GM12891 (cell line): ENCODE data around the gene ARRB2. TPM values are rescaled to one million over a fixed set of nuclear protein-coding genes. Genes with fewer than 3 reads are reported as not detected.

Source experiments
- DNase-seq: peaks from one replicate; pipeline ENCODE4 v3.0.0; 2011; ENCODE audit warnings: low spot score; ENCODE audit not compliant: insufficient read length
- FAIRE-seq: peaks from 2 replicates; lab custom pipeline; 2011; peaks lifted over from hg19 to GRCh38; lab: Jason Lieb, UNC
- PAX5 ChIP-seq: IDR thresholded peaks from 2 replicates; pipeline ENCODE4 v1.6.1; 2011; ENCODE audit warnings: low read length, moderate library complexity, mild to moderate bottlenecking; ENCODE audit not compliant: insufficient read depth, severe bottlenecking
- POLR2A ChIP-seq: IDR thresholded peaks from 2 replicates; pipeline ENCODE4 v1.6.1; 2011; ENCODE audit warnings: low read depth, low read length, control low read depth
- POLR2AphosphoS5 ChIP-seq: IDR thresholded peaks from 2 replicates; pipeline ENCODE4 v1.6.1; 2011; ENCODE audit warnings: low read depth, low read length, control low read depth
- POU2F2 ChIP-seq: IDR thresholded peaks from 2 replicates; pipeline ENCODE4 v1.6.1; 2011; ENCODE audit warnings: low read depth, mild to moderate bottlenecking, control low read depth, low read length, moderate library complexity
- SPI1 ChIP-seq: IDR thresholded peaks from 2 replicates; pipeline ENCODE4 v1.6.1; 2011; ENCODE audit warnings: low read depth, low read length, control low read depth
- TAF1 ChIP-seq: IDR thresholded peaks from 2 replicates; pipeline ENCODE4 v1.6.1; 2011; ENCODE audit warnings: low read depth, low read length, control low read depth
- polyA plus RNA-seq: library from polyadenylated mRNA; unstranded; fragments of >200 nt; gene quantifications from one replicate; pipeline ENCODE4 v1.2.1, GENCODE V29; 2012; ENCODE audit warnings: low read depth, missing spikeins, inconsistent platforms; ENCODE audit not compliant: missing spikeins

The ARRB2 gene
- polyA plus RNA-seq: 39.3 TPM

GRCh38 chr17:4709794-4710692, at the start of gene ARRB2:
TSS of gene ARRB2 (plus strand) at chr17:4710632. CDS start at chr17:4710722, 90 bp downstream.
- DNase-seq (peak; percentile 96), FAIRE-seq (peak; percentile 98)
- peak; percentile 30; the same call in 1 of the 2 replicates for TF ChIP-seq SPI1
- TF ChIP-seq POU2F2: 0 out of 2 replicates have a peak, but pooled peaks have one; percentile 45
- peak; percentile 17 for TF ChIP-seq PAX5
- no peak for TF ChIP-seq TAF1
- 0 out of 2 replicates have a peak, but pooled peaks have one; percentile 35 for TF ChIP-seq POLR2A
- no peak for TF ChIP-seq POLR2AphosphoS5

DNA sequence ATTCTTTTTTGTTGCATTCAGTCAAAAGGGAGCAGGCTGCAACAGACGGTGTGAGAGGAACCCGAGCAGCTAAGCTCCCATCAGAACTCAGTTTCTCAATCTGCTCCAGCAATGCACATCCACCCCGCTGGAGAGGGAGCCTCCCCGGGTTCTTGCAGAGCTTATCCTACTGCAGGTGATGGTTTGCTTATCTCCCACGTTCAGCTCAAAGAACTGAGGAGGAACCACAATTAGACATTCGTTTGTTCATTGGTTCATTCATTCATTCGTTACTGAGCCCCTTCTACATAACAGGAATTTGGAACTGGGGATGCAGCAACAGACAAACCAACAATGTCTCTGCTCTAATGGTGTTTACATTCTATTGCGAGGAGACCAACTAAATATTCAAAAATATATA, 46.7 kb upstream of the ARRB2 start:
- TF ChIP-seq PAX5: no peak
- no peak for TF ChIP-seq POLR2AphosphoS5
- TF ChIP-seq SPI1: no peak
- TF ChIP-seq TAF1: no peak
- TF ChIP-seq POLR2A: no peak
- TF ChIP-seq POU2F2: no peak
- FAIRE-seq (no peak), DNase-seq (no peak)

- no peak for TF ChIP-seq SPI1
- no peak for TF ChIP-seq POU2F2
- no peak for TF ChIP-seq PAX5
- TF ChIP-seq TAF1: no peak
- no peak for TF ChIP-seq POLR2A
- DNase-seq (no peak), FAIRE-seq (no peak)
Observed at GRCh38 chr17:4664230-4664629, 46.2 kb upstream of the ARRB2 start.

- TF ChIP-seq POLR2AphosphoS5 (no peak), TAF1 (no peak), SPI1 (no peak), PAX5 (no peak)
- FAIRE-seq: no peak
- no peak for DNase-seq
Observed at GRCh38 chr17:4665027-4665426, 45.4 kb upstream of the ARRB2 start.

GRCh38 chr17:4666296-4666695, 44.1 kb upstream of the ARRB2 start:
- FAIRE-seq (no peak), DNase-seq (no peak)
- no peak for TF ChIP-seq PAX5
- no peak for TF ChIP-seq POU2F2
- TF ChIP-seq POLR2A: no peak
- TF ChIP-seq TAF1: no peak
- TF ChIP-seq SPI1: no peak

- FAIRE-seq (no peak), DNase-seq (no peak)
- no peak for TF ChIP-seq PAX5
- TF ChIP-seq POU2F2: no peak
- no peak for TF ChIP-seq SPI1
- no peak for TF ChIP-seq POLR2A
- no peak for TF ChIP-seq POLR2AphosphoS5
- no peak for TF ChIP-seq TAF1
Observed at GRCh38 chr17:4667166-4667565, 43.3 kb upstream of the ARRB2 start.

DNA sequence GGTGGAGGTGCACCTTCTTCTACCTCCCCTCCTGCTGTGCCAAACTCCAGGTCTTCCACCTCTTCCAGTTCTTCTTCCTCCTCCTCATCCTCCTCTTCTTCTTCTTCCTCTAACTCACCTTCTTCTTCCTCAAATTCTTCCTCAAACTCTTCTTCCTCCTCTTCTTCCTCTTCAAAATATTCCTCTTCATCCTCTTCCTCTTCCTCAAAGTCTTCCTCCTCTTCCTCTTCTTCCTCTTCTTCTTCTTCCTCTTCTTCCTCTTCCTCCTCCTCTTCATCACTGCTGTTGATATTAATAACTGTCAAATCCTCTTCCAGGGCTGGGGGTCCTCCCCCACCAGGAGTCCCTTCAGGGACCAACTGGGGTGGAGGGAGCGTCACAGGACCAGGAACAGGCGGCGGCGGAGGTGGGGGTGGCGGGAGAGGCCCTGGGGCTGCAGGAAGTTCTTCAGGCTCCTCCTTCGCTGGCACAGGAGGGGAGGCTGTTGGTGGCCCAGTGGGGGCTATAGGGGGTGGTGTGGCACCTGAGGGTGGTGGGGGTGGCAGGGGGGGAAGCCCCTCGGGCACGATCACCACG, 38.3 kb upstream of the ARRB2 start:
- DNase-seq: no peak
- FAIRE-seq: no peak
- TF ChIP-seq SPI1 (no peak), POU2F2 (no peak), PAX5 (no peak), POLR2AphosphoS5 (no peak), POLR2A (no peak), TAF1 (no peak)

GRCh38 chr17:4672751-4673150, 37.7 kb upstream of the ARRB2 start:
- FAIRE-seq (no peak), DNase-seq (no peak)
- TF ChIP-seq PAX5 (no peak), SPI1 (no peak), POLR2AphosphoS5 (no peak), POU2F2 (no peak)

GRCh38 chr17:4673169-4673568, 37.3 kb upstream of the ARRB2 start:
- TF ChIP-seq SPI1 (no peak), POLR2A (no peak)
- no peak for FAIRE-seq
- no peak for DNase-seq

- TF ChIP-seq POLR2A (no peak), POU2F2 (no peak)
- no peak for DNase-seq
- no peak for FAIRE-seq
Observed at GRCh38 chr17:4673986-4674684, 36.3 kb upstream of the ARRB2 start.

DNA sequence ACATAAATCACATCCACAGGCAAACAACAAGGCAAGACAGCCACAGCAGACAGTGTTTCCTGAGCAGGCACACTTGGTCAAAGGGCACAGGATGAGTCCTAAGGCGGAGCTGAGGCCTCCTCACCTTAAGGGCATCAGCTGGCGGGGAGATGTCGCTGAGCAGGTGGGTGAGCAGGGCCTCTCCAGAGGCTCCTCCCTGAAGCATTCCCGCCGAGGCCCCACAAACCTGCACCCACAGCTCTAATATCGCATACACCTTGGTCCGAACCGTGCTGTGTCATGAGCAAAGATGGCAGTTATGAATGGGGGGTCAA, 35.8 kb upstream of the ARRB2 start:
- DNase-seq (no peak), FAIRE-seq (no peak)

More for the DNA sequence above, 35.8 kb upstream of the ARRB2 start:
- TF ChIP-seq POLR2A (no peak), POU2F2 (no peak), PAX5 (no peak)
